A549 (cell line): ENCODE results near the gene FCRL6. TPM values are rescaled to one million over a fixed set of nuclear protein-coding genes. Genes with fewer than 3 reads are reported as not detected.

ENCODE experiments used
- ATAC-seq, 2 experiments: fragments of 200-7000 bp in 1 of 2; fragments of >200 bp in 1 of 2; cut with Nextera tagmentation in 1 of 2; cut with Tn5 transposase in 1 of 2; 3 replicates each; pipeline versions ENCODE4 v1.8.0 to v1.9.1; 2018 to 2020; ENCODE audit warnings: mild to moderate bottlenecking in 1 of 2, moderate library complexity in 1 of 2
- CTCF ChIA-PET: fragments of 300-600 bp; sonication (Branson Sonifier 250); formaldehyde crosslinking; extraction: SDS; loops from one replicate; lab custom pipeline; 2021; ENCODE audit warnings: antibody characterized with exemption, inconsistent platforms; lab: Yijun Ruan, JAX
- POLR2A ChIA-PET: fragments of 350-600 bp; formaldehyde crosslinking; extraction: SDS; loops from one replicate; lab custom pipeline; 2021; ENCODE audit warnings: antibody characterized with exemption, inconsistent platforms; lab: Yijun Ruan, JAX
- DNase-seq, 2 experiments: peaks; one replicate each; pipeline versions ENCODE4 v3.0.0 to v3.0.0-alpha.2; 2011 to 2016; ENCODE audit warnings: low read depth in 1 of 2, low spot score in 1 of 2
- FAIRE-seq: peaks from 2 replicates; lab custom pipeline; 2011; peaks lifted over from hg19 to GRCh38; lab: Jason Lieb, UNC
- H3K27ac ChIP-seq, 2 experiments: fragments of >200 bp; sonication (Bioruptor Twin); formaldehyde crosslinking; 3 replicates each; pipeline ENCODE4 v1.5.1; 2016 to 2017
- H3K4me1 ChIP-seq: fragments of >200 bp; sonication (Bioruptor Twin); formaldehyde crosslinking; 3 replicates; pipeline ENCODE4 v1.6.1; 2016
- H3K4me2 ChIP-seq: fragments of >200 bp; sonication (Bioruptor Twin); formaldehyde crosslinking; 3 replicates; pipeline ENCODE4 v1.6.1; 2016
- H3K4me3 ChIP-seq: fragments of >200 bp; sonication (Bioruptor Twin); formaldehyde crosslinking; 3 replicates; pipeline ENCODE4 v1.5.1; 2016
- H3K9me3 ChIP-seq: fragments of >200 bp; sonication (Bioruptor Twin); formaldehyde crosslinking; 3 replicates; pipeline ENCODE4 v1.6.1; 2016
- CBX8 ChIP-seq: fragments of 200-600 bp; sonication (generic); IDR thresholded peaks from 2 replicates; pipeline ENCODE4 v1.6.1; 2016
- CHD2 ChIP-seq: fragments of 150-350 bp; IDR thresholded peaks from 2 replicates; pipeline ENCODE4 v1.6.1; 2014; ENCODE audit warnings: low read length; ENCODE audit not compliant: partially characterized antibody
- CTCF ChIP-seq: fragments of >200 bp; sonication (Bioruptor Twin); formaldehyde crosslinking; IDR thresholded peaks from 3 replicates; pipeline ENCODE4 v1.5.1; 2016
- E2F6 ChIP-seq: IDR thresholded peaks from 2 replicates; pipeline ENCODE4 v1.6.1; 2012; ENCODE audit warnings: low read depth, borderline replicate concordance
- EHMT2 ChIP-seq: fragments of 200-600 bp; sonication (generic); IDR thresholded peaks from 2 replicates; pipeline ENCODE4 v1.6.1; 2016; ENCODE audit warnings: antibody characterized with exemption, low read depth, mild to moderate bottlenecking, moderate library complexity
- ELK1 ChIP-seq: fragments of 150-350 bp; IDR thresholded peaks from 2 replicates; pipeline ENCODE4 v1.6.1; 2014; ENCODE audit warnings: low read depth, mild to moderate bottlenecking, low read length
- EP300 ChIP-seq, 2 experiments: fragments of >200 bp; sonication (Bioruptor Twin); formaldehyde crosslinking; IDR thresholded peaks; 2 replicates in 1 of 2; 3 replicates in 1 of 2; pipeline ENCODE4 v1.6.1; 2016 to 2017
- ESRRA ChIP-seq: fragments of 150-350 bp; IDR thresholded peaks from 2 replicates; pipeline ENCODE4 v1.6.1; 2014; ENCODE audit warnings: mild to moderate bottlenecking, low read length, borderline replicate concordance
- FOSB ChIP-seq: fragments of 250-450 bp; sonication (Bioruptor Pico); IDR thresholded peaks from 2 replicates; pipeline ENCODE4 v1.5.0; 2020; ENCODE audit warnings: mild to moderate bottlenecking, moderate library complexity
- HES2 ChIP-seq: fragments of >200 bp; sonication (Bioruptor Twin); formaldehyde crosslinking; IDR thresholded peaks from 2 replicates; pipeline ENCODE4 v1.6.1; 2016
- HEYL ChIP-seq: fragments of 250-450 bp; sonication (Bioruptor Pico); IDR thresholded peaks from 2 replicates; pipeline ENCODE4 v1.8.0; 2021; ENCODE audit warnings: mild to moderate bottlenecking, moderate library complexity
- HOXA7 ChIP-seq: fragments of 250-450 bp; sonication (Bioruptor Pico); IDR thresholded peaks from 2 replicates; pipeline ENCODE4 v1.5.0; 2020; ENCODE audit warnings: mild to moderate bottlenecking, moderate library complexity
- MAZ ChIP-seq: fragments of 150-350 bp; IDR thresholded peaks from 2 replicates; pipeline ENCODE4 v1.6.1; 2014; ENCODE audit warnings: antibody characterized with exemption, low read depth, low read length, borderline replicate concordance
- MYC ChIP-seq: IDR thresholded peaks from 2 replicates; pipeline ENCODE4 v1.6.1; 2012; ENCODE audit warnings: mild to moderate bottlenecking, inconsistent platforms, low read length, improper control_type of control experiment, borderline replicate concordance
- NPAS2 ChIP-seq: fragments of 250-450 bp; sonication (Bioruptor Pico); IDR thresholded peaks from 2 replicates; pipeline ENCODE4 v1.8.0; 2022; ENCODE audit warnings: mild to moderate bottlenecking, moderate library complexity, borderline replicate concordance
- POLR2A ChIP-seq: IDR thresholded peaks from 2 replicates; pipeline ENCODE4 v1.6.1; 2012; ENCODE audit warnings: mild to moderate bottlenecking, low read length
- RAD21 ChIP-seq, 2 experiments: fragments of >200 bp in 1 of 2; sonication (Bioruptor Twin) in 1 of 2; formaldehyde crosslinking in 1 of 2; IDR thresholded peaks in 1 of 2; conservative IDR thresholded peaks in 1 of 2; 2 replicates in 1 of 2; 3 replicates in 1 of 2; pipeline ENCODE4 v1.6.1; 2012 to 2018; ENCODE audit warnings: inconsistent platforms in 1 of 2
- RARB ChIP-seq: fragments of 250-450 bp; sonication (Bioruptor Pico); IDR thresholded peaks from 2 replicates; pipeline ENCODE4 v1.8.0; 2021; ENCODE audit warnings: mild to moderate bottlenecking, moderate library complexity
- RFX5 ChIP-seq: fragments of 450-650 bp; IDR thresholded peaks from 2 replicates; pipeline ENCODE4 v1.7.1; 2014; ENCODE audit warnings: antibody characterized with exemption, mild to moderate bottlenecking, moderate library complexity
- TP53 ChIP-seq: fragments of 250-450 bp; sonication (Bioruptor Pico); IDR thresholded peaks from 2 replicates; pipeline ENCODE4 v1.5.0; 2021; ENCODE audit warnings: mild to moderate bottlenecking, moderate library complexity
- ZFP36 ChIP-seq: fragments of 450-650 bp; IDR thresholded peaks from 2 replicates; pipeline ENCODE4 v1.6.1; 2014; ENCODE audit warnings: borderline replicate concordance; ENCODE audit not compliant: partially characterized antibody
- ZNF302 ChIP-seq: fragments of 250-450 bp; sonication (Bioruptor Pico); IDR thresholded peaks from 2 replicates; pipeline ENCODE4 v1.9.0; 2021; ENCODE audit warnings: inconsistent platforms, mild to moderate bottlenecking, moderate library complexity
- WGBS: methylation state at CpG from one replicate; pipeline ENCODE4 v1.1.6; 2017; ENCODE audit errors: missing lambda C conversion rate; 5-methylcytosine and 5-hydroxymethylcytosine counted together
- polyA plus RNA-seq, 4 experiments: library from polyadenylated mRNA; depleted of rRNA in 3 of 4; stranded (reverse); fragments of >200 nt; fragmentation: RNase III in 1 of 4; extraction: RNeasy Plus Mini Kit Qiagen cat#74134 plus additional on column Dnase treatment in 1 of 4; gene quantifications; 2 replicates in 3 of 4; 3 replicates in 1 of 4; pipeline ENCODE4 v1.2.3, GENCODE V29; 2011 to 2017

Gene FCRL6
- polyA plus RNA-seq, 2 of the 4 experiments (the other 2 are of a cell fraction) = not detected

GRCh38 chr1:159827549-159827948 lies 25.4 kb downstream of the FCRL6 start:
- Histone ChIP-seq H3K9me3 (no peaks in the 10 kb centered on the region), H3K4me1 (no peaks in the 10 kb centered on the region), H3K4me2 (no peak overlapping the region), H3K27ac (no peak overlapping the region), H3K4me3 (no peak overlapping the region)
- ChIA-PET CTCF (interaction anchor here (1.1 to 8.9 kb wide), 3 partner anchors 29 to 51 kb away, joined by 3 to 55 read pairs (median 4); no protein-coding TSS in a partner anchor), POLR2A (no interaction called here)
- WGBS = 79% methylated on average over 3 of the region's 3 CpGs
- TF ChIP-seq RFX5 = no peak
- TF ChIP-seq ZFP36 = no peak
- no peak for TF ChIP-seq RAD21 (conservative IDR thresholded peaks at IDR 0.05 in 1 of 2, IDR thresholded peaks at IDR 0.05 in 1 of 2)
- TF ChIP-seq TP53 (CRISPR knock-in tag) = no peak
- no peak for TF ChIP-seq CBX8
- TF ChIP-seq EHMT2 = no peak
- TF ChIP-seq FOSB = no peak
- no peak for TF ChIP-seq E2F6
- TF ChIP-seq HEYL (CRISPR knock-in tag) = no peak
- TF ChIP-seq HES2 = no peak
- DNase-seq (no peak), ATAC-seq (no peak), FAIRE-seq (no peak)

- FAIRE-seq (no peak), ATAC-seq (no peak), DNase-seq (no peak)
- Histone ChIP-seq H3K4me1 (no peaks in the 10 kb centered on the region), H3K4me2 (no peak overlapping the region)
- TF ChIP-seq EP300 (IDR thresholded peaks at IDR 0.05) (no peak), CBX8 (no peak), CTCF (no peak), NPAS2 (CRISPR knock-in tag) (no peak), RARB (CRISPR knock-in tag) (no peak), FOSB (no peak), MAZ (no peak), ZFP36 (no peak), POLR2A (no peak), ELK1 (no peak), ZNF302 (CRISPR knock-in tag) (no peak), MYC (no peak), CHD2 (no peak), ESRRA (no peak), HOXA7 (CRISPR knock-in tag) (no peak)
- TF ChIP-seq, all 56 proteins: peak for 0
- POLR2A ChIA-PET = no interaction called here
- Histone ChIP-seq H3K9me3 (no peaks in the 10 kb centered on the region), H3K27ac (no peak overlapping the region), H3K4me3 (no peak overlapping the region)
- WGBS = 81% methylated on average over 3 of the region's 3 CpGs
- CTCF ChIA-PET = interaction anchor here (1.1 to 8.9 kb wide), 3 partner anchors 8 to 30 kb away, joined by 3 to 55 read pairs (median 8); no protein-coding TSS in a partner anchor
Observed at GRCh38 chr1:159828176-159828575, 26.0 kb downstream of the FCRL6 start.
